ENCODE results near the gene NF2. TPM values are rescaled to one million over a fixed set of nuclear protein-coding genes. Genes with fewer than 3 reads are reported as not detected.
"Not testable (repeated sequence)": the region's sequence is repeated elsewhere in the genome, so short reads cannot be mapped to it uniquely, and the experiment has no call there.

Gene NF2
- total RNA-seq, 3 donors from 2014 or later (not counting 1 experiment from before 2014, with no cell fraction given) = 32.4 to 43.8 (median 39.6) TPM

DNA sequence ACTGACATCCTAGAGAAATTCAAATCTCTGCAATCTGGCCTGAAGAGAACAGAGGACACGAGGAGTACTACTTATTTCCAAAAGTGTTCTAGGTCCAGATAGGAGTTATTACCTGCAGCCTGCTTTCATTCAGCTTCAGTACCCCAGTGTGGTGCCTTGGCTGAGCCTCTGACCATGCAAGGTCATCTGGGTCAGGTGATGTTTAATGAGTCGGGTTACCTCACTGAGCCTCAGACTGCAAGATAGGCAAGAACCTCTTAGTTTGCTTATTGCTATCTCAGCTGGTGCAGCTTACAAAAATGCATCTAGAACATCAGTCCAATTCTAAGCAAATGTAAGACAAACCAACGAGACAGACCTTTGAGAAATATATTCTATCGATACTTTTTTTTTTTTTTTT is 9.5 kb upstream of the NF2 start:
- TF ChIP-seq, protein P1, sequence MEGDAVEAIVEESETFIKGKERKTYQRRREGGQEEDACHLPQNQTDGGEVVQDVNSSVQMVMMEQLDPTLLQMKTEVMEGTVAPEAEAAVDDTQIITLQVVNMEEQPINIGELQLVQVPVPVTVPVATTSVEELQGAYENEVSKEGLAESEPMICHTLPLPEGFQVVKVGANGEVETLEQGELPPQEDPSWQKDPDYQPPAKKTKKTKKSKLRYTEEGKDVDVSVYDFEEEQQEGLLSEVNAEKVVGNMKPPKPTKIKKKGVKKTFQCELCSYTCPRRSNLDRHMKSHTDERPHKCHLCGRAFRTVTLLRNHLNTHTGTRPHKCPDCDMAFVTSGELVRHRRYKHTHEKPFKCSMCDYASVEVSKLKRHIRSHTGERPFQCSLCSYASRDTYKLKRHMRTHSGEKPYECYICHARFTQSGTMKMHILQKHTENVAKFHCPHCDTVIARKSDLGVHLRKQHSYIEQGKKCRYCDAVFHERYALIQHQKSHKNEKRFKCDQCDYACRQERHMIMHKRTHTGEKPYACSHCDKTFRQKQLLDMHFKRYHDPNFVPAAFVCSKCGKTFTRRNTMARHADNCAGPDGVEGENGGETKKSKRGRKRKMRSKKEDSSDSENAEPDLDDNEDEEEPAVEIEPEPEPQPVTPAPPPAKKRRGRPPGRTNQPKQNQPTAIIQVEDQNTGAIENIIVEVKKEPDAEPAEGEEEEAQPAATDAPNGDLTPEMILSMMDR (IDR thresholded peaks at IDR 0.05) = no peak
- ATAC-seq = no peak
- H3K27me3 ChIP-seq (ENCODE audit: control insufficient read depth, insufficient read depth, low read length) = no peaks in the 10 kb centered on the region
- H3K36me3 ChIP-seq (ENCODE audit: control insufficient read depth, insufficient read depth, low read length) = no peaks in the 10 kb centered on the region
- DNase-seq = no peak
- peaks cover 6 to 7% of the 10 kb centered on the region in 2 donors for H3K4me1 Mint-ChIP-seq
- H3K9me3 Mint-ChIP-seq = no peaks in the 10 kb centered on the region
- WGBS (ENCODE audit: insufficient coverage) = 94% methylated on average over 4 of the region's 4 CpGs
- H3K27ac Mint-ChIP-seq = no peak overlapping the region
- H3K4me1 ChIP-seq (ENCODE audit: control insufficient read depth, insufficient read depth, low read length) = peaks cover 6% of the 10 kb centered on the region
- H3K4me3 Mint-ChIP-seq = no peak overlapping the region
- no peak overlapping the region for H3K27ac ChIP-seq (ENCODE audit: low read length)
- no peaks in the 10 kb centered on the region for H3K27me3 Mint-ChIP-seq (ENCODE audit: low read depth in 2 of 2)
- intact Hi-C loops (cut with micrococcal nuclease) = loop anchor here (5.0 kb wide), 1 partner anchor 33 kb away; no protein-coding TSS in a partner anchor
- H3K4me3 ChIP-seq (ENCODE audit: low read length) = no peak overlapping the region
- H3K9me3 ChIP-seq (ENCODE audit: control insufficient read depth, insufficient read depth, low read length) = no peaks in the 10 kb centered on the region
- no peaks in the 10 kb centered on the region for H3K36me3 Mint-ChIP-seq

DNA sequence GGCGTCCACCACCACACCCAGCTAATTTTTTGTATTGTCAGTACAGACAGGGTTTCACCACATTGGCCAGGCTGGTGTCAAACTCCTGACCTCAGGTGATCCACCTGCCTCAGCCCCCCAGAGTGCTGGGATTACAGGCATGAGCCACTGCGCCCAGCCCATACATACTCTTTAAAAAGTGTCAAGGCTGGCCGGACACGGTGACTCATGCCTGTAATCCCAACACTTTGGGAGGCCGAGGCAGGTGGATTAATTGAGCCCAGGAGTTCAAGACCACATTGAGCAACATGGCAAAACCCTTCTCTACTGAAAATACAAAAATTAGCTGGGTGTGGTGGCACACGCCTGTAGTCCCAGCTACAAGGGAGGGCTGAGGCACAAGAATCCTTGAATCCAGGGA is 9.0 kb upstream of the NF2 start:
- not testable (repeated sequence) for H3K27me3 Mint-ChIP-seq (ENCODE audit: low read depth in 2 of 2); H3K4me1 ChIP-seq (ENCODE audit: control insufficient read depth, insufficient read depth, low read length); H3K36me3 Mint-ChIP-seq; H3K36me3 ChIP-seq (ENCODE audit: control insufficient read depth, insufficient read depth, low read length); H3K4me3 ChIP-seq (ENCODE audit: low read length); H3K27ac Mint-ChIP-seq; H3K4me1 Mint-ChIP-seq; ATAC-seq; H3K4me3 Mint-ChIP-seq; H3K9me3 Mint-ChIP-seq; DNase-seq; H3K27me3 ChIP-seq (ENCODE audit: control insufficient read depth, insufficient read depth, low read length); H3K27ac ChIP-seq (ENCODE audit: low read length); H3K9me3 ChIP-seq (ENCODE audit: control insufficient read depth, insufficient read depth, low read length)
- WGBS (ENCODE audit: insufficient coverage) = 94% methylated on average over 6 of the region's 6 CpGs
- intact Hi-C loops (cut with micrococcal nuclease) = loop anchor here (5.0 kb wide), 1 partner anchor 33 kb away; no protein-coding TSS in a partner anchor

DNA sequence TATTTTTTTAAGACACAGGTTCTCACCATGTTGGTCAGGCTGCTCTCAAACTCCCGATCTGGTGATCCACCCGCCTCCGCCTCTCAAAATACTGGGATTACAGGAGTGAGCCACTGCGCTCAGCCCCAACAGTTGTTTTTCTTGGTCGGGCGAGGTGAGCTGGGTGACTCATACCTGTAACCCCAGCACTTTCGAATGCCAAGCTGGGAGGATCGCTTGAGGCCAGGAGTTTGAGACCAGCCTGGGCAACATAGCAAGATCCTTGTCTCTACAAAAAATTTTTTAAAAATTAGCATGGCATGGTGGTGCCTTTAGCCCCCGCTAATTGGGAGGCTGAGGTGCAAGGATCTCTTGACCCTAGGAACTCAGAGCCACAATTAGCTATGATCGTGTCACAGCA is 7.0 kb upstream of the NF2 start:
- Mint-ChIP-seq H3K4me1 (no peaks in the 10 kb centered on the region), H3K36me3 (no peaks in the 10 kb centered on the region), H3K4me3 (no peak overlapping the region), H3K27me3 (ENCODE audit: low read depth in 2 of 2) (no peaks in the 10 kb centered on the region), H3K27ac (no peak overlapping the region), H3K9me3 (no peaks in the 10 kb centered on the region)
- no peak overlapping the region for H3K4me3 ChIP-seq (ENCODE audit: low read length)
- WGBS (ENCODE audit: insufficient coverage) = 86% methylated on average over 10 of the region's 10 CpGs
- no peak for ATAC-seq
- H3K4me1 ChIP-seq (ENCODE audit: control insufficient read depth, insufficient read depth, low read length) = no peaks in the 10 kb centered on the region
- intact Hi-C loops (cut with micrococcal nuclease) = no loop called here
- no peaks in the 10 kb centered on the region for H3K27me3 ChIP-seq (ENCODE audit: control insufficient read depth, insufficient read depth, low read length)
- TF ChIP-seq, protein P1 (IDR thresholded peaks at IDR 0.05) = no peak
- H3K36me3 ChIP-seq (ENCODE audit: control insufficient read depth, insufficient read depth, low read length) = no peaks in the 10 kb centered on the region
- no peak overlapping the region for H3K27ac ChIP-seq (ENCODE audit: low read length)
- no peaks in the 10 kb centered on the region for H3K9me3 ChIP-seq (ENCODE audit: control insufficient read depth, insufficient read depth, low read length)
- DNase-seq = no peak

DNA sequence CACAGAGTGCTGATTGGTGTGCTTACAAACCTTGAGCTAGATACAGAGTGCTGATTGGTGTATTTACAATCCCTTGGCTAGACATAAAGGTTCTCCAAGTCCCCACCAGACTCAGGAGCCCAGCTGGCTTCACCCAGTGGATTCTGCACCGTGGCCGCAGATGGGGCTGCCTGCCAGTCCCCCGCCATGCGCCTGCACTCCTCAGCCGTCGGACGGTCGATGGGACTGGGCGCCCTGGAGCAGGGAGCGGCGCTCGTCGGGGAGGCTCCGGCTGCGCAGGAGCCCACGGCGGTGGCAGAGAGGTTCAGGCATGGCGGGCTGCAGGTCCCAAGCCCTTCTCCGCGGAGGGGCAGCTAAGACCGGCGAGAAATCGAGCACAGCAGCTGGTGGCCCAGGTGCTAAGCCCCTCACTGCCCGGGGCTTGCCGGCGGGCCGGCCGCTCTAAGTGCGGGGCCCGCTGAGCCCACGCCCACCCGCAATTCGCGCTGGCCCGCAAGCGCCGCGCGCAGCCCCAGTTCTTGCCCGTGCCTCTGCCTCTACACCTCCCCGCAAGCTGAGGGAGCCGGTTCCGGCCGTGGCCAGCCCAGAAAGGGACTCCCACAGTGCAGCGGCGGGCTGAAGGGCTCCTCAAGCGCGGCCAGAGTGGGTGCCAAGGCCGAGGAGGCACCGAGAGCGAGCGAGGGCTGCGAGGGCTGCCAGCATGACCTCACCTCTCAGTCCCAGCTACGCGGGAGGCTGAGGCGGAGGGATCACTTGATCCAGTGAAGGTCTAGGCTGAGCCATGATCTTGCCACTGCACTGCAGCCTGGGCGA is 5.4 kb upstream of the NF2 start:
- ATAC-seq; H3K36me3 ChIP-seq (ENCODE audit: control insufficient read depth, insufficient read depth, low read length); H3K27me3 Mint-ChIP-seq (ENCODE audit: low read depth in 2 of 2); H3K36me3 Mint-ChIP-seq; H3K4me3 ChIP-seq (ENCODE audit: low read length); H3K27me3 ChIP-seq (ENCODE audit: control insufficient read depth, insufficient read depth, low read length); H3K4me3 Mint-ChIP-seq; DNase-seq; H3K4me1 ChIP-seq (ENCODE audit: control insufficient read depth, insufficient read depth, low read length); H3K27ac ChIP-seq (ENCODE audit: low read length); intact Hi-C loops (cut with micrococcal nuclease); H3K9me3 ChIP-seq (ENCODE audit: control insufficient read depth, insufficient read depth, low read length); H3K4me1 Mint-ChIP-seq; H3K9me3 Mint-ChIP-seq; H3K27ac Mint-ChIP-seq: not testable (repeated sequence)
- WGBS (ENCODE audit: insufficient coverage) = 84% methylated on average over 57 of the region's 57 CpGs

Measured in natural killer cell (primary cell).